ENCODE results near the gene PROM2. TPM values are rescaled to one million over a fixed set of nuclear protein-coding genes. Genes with fewer than 3 reads are reported as not detected.
"Not testable (repeated sequence)": the region's sequence is repeated elsewhere in the genome, so short reads cannot be mapped to it uniquely, and the experiment has no call there.

The PROM2 gene, protein sequence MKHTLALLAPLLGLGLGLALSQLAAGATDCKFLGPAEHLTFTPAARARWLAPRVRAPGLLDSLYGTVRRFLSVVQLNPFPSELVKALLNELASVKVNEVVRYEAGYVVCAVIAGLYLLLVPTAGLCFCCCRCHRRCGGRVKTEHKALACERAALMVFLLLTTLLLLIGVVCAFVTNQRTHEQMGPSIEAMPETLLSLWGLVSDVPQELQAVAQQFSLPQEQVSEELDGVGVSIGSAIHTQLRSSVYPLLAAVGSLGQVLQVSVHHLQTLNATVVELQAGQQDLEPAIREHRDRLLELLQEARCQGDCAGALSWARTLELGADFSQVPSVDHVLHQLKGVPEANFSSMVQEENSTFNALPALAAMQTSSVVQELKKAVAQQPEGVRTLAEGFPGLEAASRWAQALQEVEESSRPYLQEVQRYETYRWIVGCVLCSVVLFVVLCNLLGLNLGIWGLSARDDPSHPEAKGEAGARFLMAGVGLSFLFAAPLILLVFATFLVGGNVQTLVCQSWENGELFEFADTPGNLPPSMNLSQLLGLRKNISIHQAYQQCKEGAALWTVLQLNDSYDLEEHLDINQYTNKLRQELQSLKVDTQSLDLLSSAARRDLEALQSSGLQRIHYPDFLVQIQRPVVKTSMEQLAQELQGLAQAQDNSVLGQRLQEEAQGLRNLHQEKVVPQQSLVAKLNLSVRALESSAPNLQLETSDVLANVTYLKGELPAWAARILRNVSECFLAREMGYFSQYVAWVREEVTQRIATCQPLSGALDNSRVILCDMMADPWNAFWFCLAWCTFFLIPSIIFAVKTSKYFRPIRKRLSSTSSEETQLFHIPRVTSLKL
- 0.41 and 2.3 TPM in 2 replicates for polyA plus RNA-seq (2014; cell fraction: cytosol; rRNA removed)
- polyA plus RNA-seq (2014; cell fraction: nucleus; rRNA removed), result 2.1 and 2.2 TPM in 2 replicates

DNA sequence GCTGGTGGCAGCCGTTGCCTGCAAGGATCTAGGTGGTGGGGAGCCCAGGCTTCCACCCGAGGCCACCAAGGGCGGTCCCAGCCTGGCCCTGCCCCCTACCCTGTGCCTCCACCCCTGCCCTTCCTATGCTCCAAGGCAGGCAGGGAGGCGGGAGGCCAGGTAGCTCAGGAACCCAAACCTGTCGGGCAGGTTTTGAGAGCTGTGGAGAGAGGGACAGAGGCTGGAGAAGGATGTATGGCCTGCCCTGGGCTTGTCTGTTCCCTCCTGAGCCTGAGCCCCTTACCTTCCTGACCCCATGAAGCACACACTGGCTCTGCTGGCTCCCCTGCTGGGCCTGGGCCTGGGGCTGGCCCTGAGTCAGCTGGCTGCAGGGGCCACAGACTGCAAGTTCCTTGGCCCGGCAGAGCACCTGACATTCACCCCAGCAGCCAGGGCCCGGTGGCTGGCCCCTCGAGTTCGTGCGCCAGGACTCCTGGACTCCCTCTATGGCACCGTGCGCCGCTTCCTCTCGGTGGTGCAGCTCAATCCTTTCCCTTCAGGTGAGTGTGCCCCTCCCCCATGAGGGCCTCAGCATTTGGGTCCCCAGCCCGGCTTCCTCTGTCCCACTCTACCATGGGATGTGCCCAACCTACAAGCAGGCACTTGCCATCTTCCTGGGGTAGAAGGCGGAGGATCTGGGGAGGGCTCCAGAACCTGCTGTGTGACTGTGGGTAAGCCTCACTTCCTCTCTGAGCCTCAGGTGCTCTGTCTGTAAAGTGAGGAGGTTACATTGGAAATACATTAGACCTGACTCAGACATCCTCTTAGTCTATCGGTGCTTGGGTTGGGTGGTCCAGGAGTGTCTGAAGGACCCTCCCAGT, at the start of gene PROM2:
TSS of gene PROM2 (plus strand) at position 159 of the 860 bp plus-strand sequence. CDS start at position 296, 137 bp downstream.
- no peak for DNase-seq (ENCODE audit: low spot score)

DNA sequence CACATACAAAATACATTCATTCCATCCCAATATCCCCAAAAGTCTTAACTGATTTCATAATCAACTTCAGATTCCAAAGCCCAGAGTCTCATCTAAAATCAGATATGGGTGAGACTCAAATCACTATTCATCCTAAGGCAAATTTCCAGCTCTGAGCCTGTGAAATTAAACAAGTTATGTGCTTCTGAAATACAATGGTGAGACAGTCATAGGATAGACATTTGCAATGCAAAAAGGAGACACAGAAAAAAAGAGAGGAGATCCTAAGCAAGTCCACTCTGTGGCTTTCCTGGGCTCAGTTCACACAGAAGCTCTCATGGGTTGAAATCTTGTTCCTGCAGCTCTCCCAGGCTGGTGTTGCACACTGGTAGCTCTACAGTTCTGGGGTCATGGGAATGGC, 48.6 kb upstream of the PROM2 start:
- no peak for DNase-seq (ENCODE audit: low spot score)

GRCh38 chr2:95231723-95232122, 42.5 kb upstream of the PROM2 start:
- DNase-seq (ENCODE audit: low spot score), result peak; percentile 71

- no peak for DNase-seq (ENCODE audit: low spot score)
Observed at GRCh38 chr2:95232232-95232631, 42.0 kb upstream of the PROM2 start.

- no peak for DNase-seq (ENCODE audit: low spot score)
Observed at GRCh38 chr2:95234286-95234785, 39.9 kb upstream of the PROM2 start.

DNA sequence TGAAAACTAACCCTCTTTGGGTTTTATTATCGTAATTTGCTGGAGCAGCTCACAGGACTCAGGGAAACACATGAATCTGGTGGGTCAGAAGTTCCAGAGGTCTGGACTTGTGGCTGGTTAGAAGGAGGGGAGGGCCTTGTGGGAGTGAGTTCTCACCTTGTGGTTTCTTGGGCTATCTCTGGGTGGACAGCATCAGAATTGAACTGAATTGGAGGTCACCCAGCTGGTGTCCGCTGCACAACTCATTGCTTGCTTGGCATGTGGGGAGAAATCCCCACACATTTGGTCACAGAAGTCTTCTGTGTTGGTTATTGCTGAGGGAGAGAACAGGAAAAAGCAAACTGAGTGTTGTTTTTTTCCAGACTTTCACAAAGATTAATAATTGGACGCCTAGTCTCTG, 39.4 kb upstream of the PROM2 start:
- no peak for DNase-seq (ENCODE audit: low spot score)

- DNase-seq (ENCODE audit: low spot score), result no peak
Observed at GRCh38 chr2:95238131-95238530, 36.1 kb upstream of the PROM2 start.

DNA sequence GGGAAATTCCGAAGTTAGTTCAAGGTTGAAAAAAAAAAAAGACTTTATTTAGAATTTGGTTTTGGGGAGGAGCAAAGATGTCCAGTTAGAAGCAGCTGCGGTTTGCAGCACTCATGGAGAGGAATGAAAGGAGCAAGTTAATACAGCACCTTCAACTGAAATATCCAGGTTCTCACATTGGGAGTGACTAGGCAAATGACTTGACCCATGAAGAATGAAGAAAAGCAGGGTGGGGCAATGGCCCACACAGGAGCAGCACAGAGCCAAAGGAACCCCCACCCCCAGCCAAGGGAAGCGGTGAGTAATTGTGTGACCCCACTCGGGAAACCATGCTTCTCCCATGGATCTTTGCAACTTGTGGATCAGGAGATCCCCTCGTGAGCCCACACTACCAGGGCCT, 34.2 kb upstream of the PROM2 start:
- no peak for DNase-seq (ENCODE audit: low spot score)

- DNase-seq (ENCODE audit: low spot score), result no peak
Observed at GRCh38 chr2:95240556-95240955, 33.7 kb upstream of the PROM2 start.

- not testable (repeated sequence) for DNase-seq (ENCODE audit: low spot score)
Observed at GRCh38 chr2:95242084-95242483, 32.2 kb upstream of the PROM2 start.

DNA sequence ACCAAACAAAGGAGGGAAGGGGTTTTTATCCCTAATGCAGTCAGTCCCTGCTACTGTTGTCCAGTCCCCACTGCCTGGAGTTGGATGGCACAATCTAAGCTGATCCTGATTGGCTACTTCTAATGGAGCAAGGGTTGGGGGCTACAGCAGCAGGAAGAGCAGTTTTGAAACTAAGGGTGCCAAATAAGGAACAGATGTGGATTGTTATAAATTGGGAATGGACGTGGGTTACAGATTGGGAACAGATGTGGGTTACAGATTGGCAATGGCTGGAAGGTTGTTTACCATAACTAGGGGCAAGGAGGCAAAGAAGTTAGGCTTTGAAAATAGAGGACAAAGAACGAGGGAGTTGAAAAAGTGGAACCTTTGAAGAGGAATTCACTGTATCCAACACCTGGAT, 16.0 kb upstream of the PROM2 start:
- no peak for DNase-seq (ENCODE audit: low spot score)

GRCh38 chr2:95260028-95261023, 13.9 kb upstream of the PROM2 start:
- DNase-seq (ENCODE audit: low spot score), result no peak

GRCh38 chr2:95261602-95262001, 12.6 kb upstream of the PROM2 start:
- DNase-seq (ENCODE audit: low spot score), result no peak

DNA sequence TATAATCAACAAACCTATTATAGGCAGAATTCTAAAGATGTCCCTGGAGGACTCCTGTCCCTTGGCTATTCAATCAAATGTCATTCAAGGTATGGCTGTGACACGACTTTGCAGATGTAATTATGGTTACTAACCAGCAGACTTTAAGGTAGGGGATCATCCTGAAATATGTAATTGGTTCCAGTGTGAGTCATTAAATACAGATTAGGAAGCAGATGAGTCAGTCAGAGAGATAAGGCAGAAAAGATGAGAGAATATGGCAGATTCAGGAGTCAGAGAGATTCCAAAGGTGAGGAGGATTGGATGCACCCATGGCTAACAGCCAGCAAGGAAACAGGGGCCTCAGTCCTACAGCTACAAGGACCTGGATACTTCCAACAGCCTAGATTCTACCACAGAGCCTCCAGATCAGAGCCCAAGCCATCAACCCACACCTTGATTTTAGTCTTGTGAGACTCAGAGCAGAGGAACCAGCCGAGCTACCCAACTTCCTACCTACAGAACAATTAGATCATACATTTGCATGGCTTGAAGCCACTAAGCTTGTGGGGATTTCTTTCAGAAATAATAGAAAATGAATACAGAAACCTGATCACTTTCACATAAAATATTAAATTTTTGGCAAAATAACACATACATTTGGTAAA, 11.2 kb upstream of the PROM2 start:
- no peak for DNase-seq (ENCODE audit: low spot score)

DNA sequence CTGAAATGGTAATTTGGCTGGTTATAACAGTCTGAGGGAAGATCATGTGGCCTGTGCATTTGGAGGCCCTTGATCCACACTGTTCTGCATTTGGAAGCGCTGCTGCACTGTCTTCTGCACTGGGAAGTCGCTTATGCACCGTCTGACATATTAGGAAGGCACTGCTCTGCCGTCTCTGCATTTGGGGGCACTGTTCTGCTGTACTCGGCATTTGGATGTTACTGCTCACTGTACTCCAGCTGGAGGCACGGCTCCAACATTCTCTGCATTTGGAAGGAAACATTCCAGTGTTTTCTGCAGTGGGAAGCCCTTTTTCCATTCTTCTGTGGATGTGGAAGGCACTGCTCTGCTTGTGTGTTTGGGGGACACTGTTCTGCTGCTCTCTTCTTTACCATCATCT, 9.6 kb upstream of the PROM2 start:
- DNase-seq (ENCODE audit: low spot score), result no peak

GRCh38 chr2:95265182-95265581, 9.1 kb upstream of the PROM2 start:
- no peak for DNase-seq (ENCODE audit: low spot score)

- DNase-seq (ENCODE audit: low spot score), result no peak
Observed at GRCh38 chr2:95266781-95267430, 7.3 kb upstream of the PROM2 start.

DNA sequence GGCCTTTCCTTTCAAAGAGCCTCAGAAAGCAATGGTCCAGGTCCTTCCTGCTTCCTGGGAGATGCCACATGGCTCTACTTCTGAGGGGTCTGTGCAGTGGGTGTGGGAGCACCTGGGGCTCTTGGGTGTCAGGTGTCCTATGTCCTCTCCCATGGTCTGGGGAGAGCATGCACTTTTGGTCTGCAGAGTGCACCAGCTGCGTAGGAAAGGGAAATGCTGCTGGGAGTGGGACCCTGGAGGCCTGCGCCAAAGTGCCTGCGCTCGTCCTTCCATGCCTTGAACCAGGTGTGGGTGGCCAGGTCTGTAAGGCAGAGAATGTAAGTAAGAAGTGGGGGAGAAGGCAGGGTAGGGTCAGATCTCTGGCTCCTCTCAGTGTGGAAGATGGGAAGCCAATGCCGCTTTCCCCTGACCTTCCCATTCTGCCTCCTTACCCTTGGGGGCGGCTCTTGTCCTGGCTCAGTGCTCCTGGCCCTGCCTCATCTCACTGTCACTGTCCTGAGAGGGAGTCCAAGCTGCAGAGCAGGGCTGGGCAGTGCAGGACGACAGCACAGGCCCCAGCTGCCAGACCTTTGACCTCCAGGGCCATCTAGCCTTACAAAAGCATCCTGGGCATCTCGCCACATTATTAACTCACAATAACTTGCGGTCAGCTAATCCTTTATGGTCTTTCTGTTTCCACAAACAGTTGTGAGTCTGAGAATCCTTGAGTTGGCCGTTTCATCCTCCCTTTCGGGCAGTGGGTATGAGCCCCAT, 6.6 kb upstream of the PROM2 start:
- no peak for DNase-seq (ENCODE audit: low spot score)

All from SK-N-DZ (cell line).